Activated T-helper 2 cell treated with anti-CD3 and anti-CD28 coated beads, Interferon-gamma antibody, Interleukin-2, Interleukin-4, amounts not matched to agents 10 μg/mL and 5 μg/mL and 100 μg/mL, durations not matched to agents 14 hours and 24 hours and 36 hours (primary cell): Measurements from ENCODE around the gene HES2. TPM values are rescaled to one million over a fixed set of nuclear protein-coding genes. Genes with fewer than 3 reads are reported as not detected.
"Not testable (repeated sequence)": the region's sequence is repeated elsewhere in the genome, so short reads cannot be mapped to it uniquely, and the experiment has no call there.

Source experiments
- DNase-seq: peaks from one replicate; pipeline ENCODE4 v3.0.0; 2021; ENCODE audit warnings: low spot score
- H3K27ac Mint-ChIP-seq: one replicate; pipeline ENCODE4 v1.8.0; 2021; ENCODE audit warnings: mixed read lengths
- H3K27me3 Mint-ChIP-seq: one replicate; pipeline ENCODE4 v1.8.0; 2021; ENCODE audit warnings: low read depth, mixed read lengths
- H3K36me3 Mint-ChIP-seq: one replicate; pipeline ENCODE4 v1.8.0; 2021; ENCODE audit warnings: low read depth, mixed read lengths
- H3K4me1 Mint-ChIP-seq: one replicate; pipeline ENCODE4 v1.8.0; 2021; ENCODE audit warnings: low read depth, mixed read lengths
- H3K4me3 Mint-ChIP-seq: one replicate; pipeline ENCODE4 v1.8.0; 2021; ENCODE audit warnings: low read depth, mild to moderate bottlenecking, moderate library complexity, mixed read lengths
- H3K9me3 Mint-ChIP-seq: one replicate; pipeline ENCODE4 v1.8.0; 2021; ENCODE audit warnings: mixed read lengths
- intact Hi-C: fragments of 100-400 bp; cut with micrococcal nuclease; formaldehyde crosslinking; loops from one replicate; pipeline ENCODE4 v1.15.1; 2023
- total RNA-seq: library from RNA; stranded (reverse); gene quantifications from 2 replicates; pipeline ENCODE4 v1.2.3, GENCODE V29; 2022

HES2 gene
- total RNA-seq, 1 donor from 2014 or later, result 0.21 TPM

- Mint-ChIP-seq H3K9me3 (no peaks in the 10 kb centered on the region), H3K4me3 (no peak overlapping the region)
Measured at GRCh38 chr1:6438047-6438525, 18.4 kb upstream of the HES2 start.

GRCh38 chr1:6437012-6437700 is 17.4 kb upstream of the HES2 start:
- DNase-seq, H3K9me3 Mint-ChIP-seq, H3K27ac Mint-ChIP-seq, intact Hi-C loops, H3K4me1 Mint-ChIP-seq, H3K36me3 Mint-ChIP-seq, H3K4me3 Mint-ChIP-seq: not testable (repeated sequence)
- H3K27me3 Mint-ChIP-seq, result peaks cover 27% of the 10 kb centered on the region

More at GRCh38 chr1:6438047-6438525, 18.4 kb upstream of the HES2 start:
- Mint-ChIP-seq H3K4me1 (peaks cover 3% of the 10 kb centered on the region), H3K36me3 (no peaks in the 10 kb centered on the region), H3K27me3 (peaks cover 27% of the 10 kb centered on the region), H3K27ac (no peak overlapping the region)
- intact Hi-C loops, result loop anchor here (2.0 kb wide), 1 partner anchor 191 kb away; no protein-coding TSS in a partner anchor
- DNase-seq, result peak; percentile 65

GRCh38 chr1:6436277-6436676 is 16.6 kb upstream of the HES2 start:
- H3K4me1 Mint-ChIP-seq, H3K36me3 Mint-ChIP-seq, intact Hi-C loops, H3K27ac Mint-ChIP-seq, H3K4me3 Mint-ChIP-seq, H3K9me3 Mint-ChIP-seq, DNase-seq: not testable (repeated sequence)
- peaks cover 22% of the 10 kb centered on the region for H3K27me3 Mint-ChIP-seq

- peaks cover 20% of the 10 kb centered on the region for H3K27me3 Mint-ChIP-seq
- H3K4me1 Mint-ChIP-seq, result peaks cover 3% of the 10 kb centered on the region
- no peak overlapping the region for H3K27ac Mint-ChIP-seq
- no peak overlapping the region for H3K4me3 Mint-ChIP-seq
- H3K36me3 Mint-ChIP-seq, result no peaks in the 10 kb centered on the region
- intact Hi-C loops, result no loop called here
- no peak for DNase-seq
- no peaks in the 10 kb centered on the region for H3K9me3 Mint-ChIP-seq
Measured at GRCh38 chr1:6435547-6435946, 15.8 kb upstream of the HES2 start.

GRCh38 chr1:6435129-6435528 is 15.4 kb upstream of the HES2 start:
- H3K9me3 Mint-ChIP-seq, result no peaks in the 10 kb centered on the region
- no peak overlapping the region for H3K4me3 Mint-ChIP-seq
- intact Hi-C loops, result no loop called here
- no peaks in the 10 kb centered on the region for H3K36me3 Mint-ChIP-seq
- H3K27ac Mint-ChIP-seq, result no peak overlapping the region
- H3K4me1 Mint-ChIP-seq, result peaks cover 3% of the 10 kb centered on the region
- no peak for DNase-seq
- peaks cover 20% of the 10 kb centered on the region for H3K27me3 Mint-ChIP-seq

- Mint-ChIP-seq H3K4me1 (peaks cover under 1% of the 10 kb centered on the region), H3K4me3 (no peak overlapping the region), H3K9me3 (no peaks in the 10 kb centered on the region), H3K27me3 (peaks cover 22% of the 10 kb centered on the region), H3K36me3 (no peaks in the 10 kb centered on the region), H3K27ac (no peak overlapping the region)
- no peak for DNase-seq
- intact Hi-C loops, result no loop called here
Measured at GRCh38 chr1:6434186-6434585, 14.5 kb upstream of the HES2 start.

- H3K27ac Mint-ChIP-seq, H3K4me3 Mint-ChIP-seq, H3K9me3 Mint-ChIP-seq, H3K36me3 Mint-ChIP-seq, intact Hi-C loops, H3K4me1 Mint-ChIP-seq, DNase-seq: not testable (repeated sequence)
- peaks cover 16% of the 10 kb centered on the region for H3K27me3 Mint-ChIP-seq
Measured at GRCh38 chr1:6431645-6432579, 12.2 kb upstream of the HES2 start.

GRCh38 chr1:6429660-6430411 is 10.1 kb upstream of the HES2 start:
- H3K9me3 Mint-ChIP-seq, DNase-seq, intact Hi-C loops: not testable (repeated sequence)

GRCh38 chr1:6428453-6428852 is 8.7 kb upstream of the HES2 start:
- DNase-seq, H3K4me3 Mint-ChIP-seq, intact Hi-C loops, H3K36me3 Mint-ChIP-seq, H3K27ac Mint-ChIP-seq, H3K4me1 Mint-ChIP-seq, H3K9me3 Mint-ChIP-seq: not testable (repeated sequence)
- H3K27me3 Mint-ChIP-seq, result peaks cover 28% of the 10 kb centered on the region

More at GRCh38 chr1:6429660-6430411, 10.1 kb upstream of the HES2 start:
- not testable (repeated sequence) for H3K4me1 Mint-ChIP-seq, H3K4me3 Mint-ChIP-seq, H3K36me3 Mint-ChIP-seq, H3K27ac Mint-ChIP-seq
- H3K27me3 Mint-ChIP-seq, result peaks cover 27% of the 10 kb centered on the region

GRCh38 chr1:6427441-6428390 is 8.0 kb upstream of the HES2 start:
- intact Hi-C loops, result no loop called here
- DNase-seq, result no peak
- no peaks in the 10 kb centered on the region for H3K9me3 Mint-ChIP-seq
- peaks cover 3% of the 10 kb centered on the region for H3K4me1 Mint-ChIP-seq
- peaks cover 31% of the 10 kb centered on the region for H3K27me3 Mint-ChIP-seq
- H3K27ac Mint-ChIP-seq, result no peak overlapping the region
- H3K4me3 Mint-ChIP-seq, result no peak overlapping the region
- H3K36me3 Mint-ChIP-seq, result no peaks in the 10 kb centered on the region

- Mint-ChIP-seq H3K9me3 (no peaks in the 10 kb centered on the region), H3K4me3 (no peak overlapping the region), H3K27ac (no peak overlapping the region), H3K27me3 (peaks cover 34% of the 10 kb centered on the region), H3K36me3 (no peaks in the 10 kb centered on the region), H3K4me1 (peaks cover 3% of the 10 kb centered on the region)
- no peak for DNase-seq
- intact Hi-C loops, result no loop called here
Measured at GRCh38 chr1:6426972-6427350, 7.2 kb upstream of the HES2 start.
